22Rv1 (cell line): Measurements from ENCODE around the gene SRGAP1.
"Not testable (repeated sequence)": the region's sequence is repeated elsewhere in the genome, so short reads cannot be mapped to it uniquely, and the experiment has no call there.

Source experiments
- ZFX ChIP-seq: fragments of 450-650 bp; IDR thresholded peaks from 2 replicates; pipeline ENCODE4 v1.6.1; 2017; ENCODE audit warnings: antibody characterized with exemption, borderline replicate concordance
- TF ChIP-seq, protein P1 (sequence below): fragments of 450-650 bp; IDR thresholded peaks from 2 replicates; pipeline ENCODE4 v1.5.1; 2017; ENCODE audit warnings: mild to moderate bottlenecking

DNA sequence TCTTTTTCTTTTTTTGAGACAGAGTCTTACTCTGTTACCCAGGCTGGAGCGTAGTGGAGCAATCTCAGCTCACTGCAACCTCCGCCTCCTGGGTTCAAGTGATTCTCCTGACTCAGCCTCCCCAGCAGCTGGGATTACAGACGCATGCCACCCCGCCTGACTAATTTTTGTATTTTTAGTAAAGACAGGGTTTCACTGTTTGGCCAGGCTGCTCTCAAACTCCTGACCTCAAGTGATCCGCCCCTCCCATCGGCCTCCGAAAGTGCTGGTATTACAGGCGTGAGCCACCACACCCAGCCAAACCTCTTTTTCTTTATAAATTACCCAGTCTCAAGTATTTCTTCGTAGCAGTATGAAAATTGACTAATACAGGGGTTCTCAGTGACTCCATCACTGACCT, 35.7 kb downstream of the SRGAP1 start:
- TF ChIP-seq, protein P1, sequence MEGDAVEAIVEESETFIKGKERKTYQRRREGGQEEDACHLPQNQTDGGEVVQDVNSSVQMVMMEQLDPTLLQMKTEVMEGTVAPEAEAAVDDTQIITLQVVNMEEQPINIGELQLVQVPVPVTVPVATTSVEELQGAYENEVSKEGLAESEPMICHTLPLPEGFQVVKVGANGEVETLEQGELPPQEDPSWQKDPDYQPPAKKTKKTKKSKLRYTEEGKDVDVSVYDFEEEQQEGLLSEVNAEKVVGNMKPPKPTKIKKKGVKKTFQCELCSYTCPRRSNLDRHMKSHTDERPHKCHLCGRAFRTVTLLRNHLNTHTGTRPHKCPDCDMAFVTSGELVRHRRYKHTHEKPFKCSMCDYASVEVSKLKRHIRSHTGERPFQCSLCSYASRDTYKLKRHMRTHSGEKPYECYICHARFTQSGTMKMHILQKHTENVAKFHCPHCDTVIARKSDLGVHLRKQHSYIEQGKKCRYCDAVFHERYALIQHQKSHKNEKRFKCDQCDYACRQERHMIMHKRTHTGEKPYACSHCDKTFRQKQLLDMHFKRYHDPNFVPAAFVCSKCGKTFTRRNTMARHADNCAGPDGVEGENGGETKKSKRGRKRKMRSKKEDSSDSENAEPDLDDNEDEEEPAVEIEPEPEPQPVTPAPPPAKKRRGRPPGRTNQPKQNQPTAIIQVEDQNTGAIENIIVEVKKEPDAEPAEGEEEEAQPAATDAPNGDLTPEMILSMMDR: not testable (repeated sequence)
- TF ChIP-seq ZFX: not testable (repeated sequence)
